Neural cell (in vitro differentiated cells): ENCODE measurements around the gene NAB2. TPM values are rescaled to one million over a fixed set of nuclear protein-coding genes. Genes with fewer than 3 reads are reported as not detected.

ENCODE experiments used
- H2AFZ ChIP-seq: fragments of 200-600, 300-800 bp; sonication (generic), shearing (Covaris generic); 2 replicates; pipeline ENCODE4 v1.6.0; 2014; ENCODE audit warnings: low read depth, mild to moderate bottlenecking, antibody characterized with exemption, low read length, moderate library complexity
- H3F3A ChIP-seq: fragments of 200-600 bp; shearing (Covaris generic); 2 replicates; pipeline ENCODE4 v1.6.1; 2016; ENCODE audit warnings: mild to moderate bottlenecking, moderate library complexity, mixed read lengths, antibody characterized with exemption, low read length; ENCODE audit not compliant: insufficient read depth, poor library complexity, severe bottlenecking
- H3K27ac ChIP-seq: fragments of 200-600, 300-800 bp; sonication (generic), shearing (Covaris generic); 2 replicates; pipeline ENCODE4 v1.5.1; 2014; ENCODE audit warnings: mild to moderate bottlenecking, low read length, moderate library complexity
- H3K27me3 ChIP-seq: fragments of 300-800, 200-600 bp; sonication (generic), shearing (Covaris generic); 2 replicates; pipeline ENCODE4 v1.6.0; 2014; ENCODE audit warnings: mild to moderate bottlenecking, low read depth, low read length, moderate library complexity; ENCODE audit not compliant: insufficient read depth
- H3K36me3 ChIP-seq: fragments of 300-800, 200-600 bp; sonication (generic), shearing (Covaris generic); 2 replicates; pipeline ENCODE4 v1.5.1; 2014; ENCODE audit warnings: mild to moderate bottlenecking, antibody characterized with exemption, low read length, moderate library complexity; ENCODE audit not compliant: insufficient read depth
- H3K4me2 ChIP-seq: fragments of 300-800, 200-600 bp; sonication (generic), shearing (Covaris generic); 2 replicates; pipeline ENCODE4 v1.6.0; 2014; ENCODE audit warnings: mild to moderate bottlenecking, low read length
- H3K4me3 ChIP-seq: fragments of 300-800, 200-600 bp; sonication (generic), shearing (Covaris generic); 2 replicates; pipeline ENCODE4 v1.5.1; 2014; ENCODE audit warnings: mild to moderate bottlenecking, low read length, moderate library complexity
- H3K79me2 ChIP-seq: fragments of 200-600 bp; shearing (Covaris generic); replicated peaks from 2 replicates; pipeline ENCODE4 v1.6.0; 2014; ENCODE audit warnings: mild to moderate bottlenecking, low read length, moderate library complexity; ENCODE audit not compliant: insufficient read depth
- H3K9ac ChIP-seq: fragments of 300-800, 200-600 bp; sonication (generic), shearing (Covaris generic); 2 replicates; pipeline ENCODE4 v1.6.1; 2016; ENCODE audit warnings: mild to moderate bottlenecking, low read length, mixed read lengths
- H3K9me2 ChIP-seq: fragments of 200-600 bp; shearing (Covaris generic); 2 replicates; pipeline ENCODE4 v1.6.1; 2016; ENCODE audit warnings: mild to moderate bottlenecking, low read length, mixed read lengths; ENCODE audit not compliant: insufficient read depth
- H3K9me3 ChIP-seq: fragments of 200-600, 300-800 bp; sonication (generic), shearing (Covaris generic); 2 replicates; pipeline ENCODE4 v1.6.1; 2016; ENCODE audit warnings: mild to moderate bottlenecking, mixed run types, low read length, moderate library complexity, mixed read lengths
- H4K20me1 ChIP-seq: fragments of 200-600 bp; shearing (Covaris generic); 2 replicates; pipeline ENCODE4 v1.6.1; 2016; ENCODE audit warnings: mild to moderate bottlenecking, mixed run types; ENCODE audit not compliant: insufficient read depth
- EP300 ChIP-seq: fragments of 450-650 bp; conservative IDR thresholded peaks from 2 replicates; pipeline ENCODE4 v1.6.1; 2014; ENCODE audit warnings: antibody characterized with exemption, mild to moderate bottlenecking, moderate library complexity; ENCODE audit not compliant: poor library complexity, severe bottlenecking
- EZH2 ChIP-seq: fragments of 200-600, 300-800 bp; shearing (Covaris generic), sonication (generic); IDR thresholded peaks from 2 replicates; pipeline ENCODE4 v1.6.1; 2014; ENCODE audit warnings: antibody characterized with exemption, low read length, borderline replicate concordance, mild to moderate bottlenecking; ENCODE audit not compliant: insufficient read depth, poor library complexity, severe bottlenecking
- MXI1 ChIP-seq: fragments of 450-650 bp; conservative IDR thresholded peaks from 2 replicates; pipeline ENCODE4 v1.6.1; 2014; ENCODE audit warnings: antibody characterized with exemption, mild to moderate bottlenecking; ENCODE audit not compliant: poor library complexity, severe bottlenecking
- POLR2AphosphoS5 ChIP-seq: IDR thresholded peaks from 2 replicates; pipeline ENCODE4 v1.6.1; 2012
- RAD21 ChIP-seq: fragments of 450-650 bp; conservative IDR thresholded peaks from 2 replicates; pipeline ENCODE4 v1.6.1; 2014; ENCODE audit warnings: antibody characterized with exemption, mild to moderate bottlenecking, moderate library complexity
- REST ChIP-seq: IDR thresholded peaks from 2 replicates; pipeline ENCODE4 v1.6.1; 2012; ENCODE audit warnings: borderline replicate concordance
- SMC3 ChIP-seq: fragments of 450-650 bp; conservative IDR thresholded peaks from 2 replicates; pipeline ENCODE4 v1.6.1; 2014; ENCODE audit warnings: antibody characterized with exemption, mild to moderate bottlenecking, moderate library complexity; ENCODE audit not compliant: poor library complexity
- TAF1 ChIP-seq: IDR thresholded peaks from 2 replicates; pipeline ENCODE4 v1.6.1; 2012; ENCODE audit warnings: low read depth
- polyA plus RNA-seq: library from polyadenylated mRNA; depleted of rRNA; stranded (reverse); fragments of >200 nt; gene quantifications from 2 replicates; pipeline ENCODE4 v1.2.3, GENCODE V29; 2014
- TF ChIP-seq, protein P1 (sequence below): fragments of 450-650 bp; IDR thresholded peaks from 2 replicates; pipeline ENCODE4 v1.5.1; 2014; ENCODE audit warnings: antibody characterized with exemption, mild to moderate bottlenecking, moderate library complexity; ENCODE audit not compliant: poor library complexity, severe bottlenecking

NAB2 gene
- polyA plus RNA-seq, 1 donor from 2014 or later, result 15.6 TPM

- H3K27me3 ChIP-seq, result no peaks in the 10 kb centered on the region
- H3K4me2 ChIP-seq, result no peak overlapping the region
- H3F3A ChIP-seq, result no peaks in the 10 kb centered on the region
Measured at GRCh38 chr12:57066245-57066644, 22.7 kb upstream of the NAB2 start.

DNA sequence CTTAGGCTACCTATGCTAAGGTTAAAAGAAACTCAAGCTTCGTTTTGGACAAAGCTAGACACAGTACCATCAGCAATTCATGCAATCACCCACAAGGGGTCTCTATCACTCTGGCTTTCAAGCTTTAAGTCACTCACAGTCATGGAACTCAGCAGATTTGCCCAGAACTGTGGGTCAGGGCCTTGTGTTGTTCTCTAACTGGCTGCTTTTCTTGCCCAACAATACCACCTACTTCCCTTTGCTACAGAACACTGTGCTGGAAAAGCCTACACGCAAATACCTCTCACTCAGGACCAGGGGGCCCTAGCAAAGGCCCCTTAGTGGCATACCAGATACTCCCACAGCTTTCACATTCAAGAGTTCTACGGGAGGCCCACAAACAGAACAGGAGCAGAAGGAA is 19.4 kb upstream of the NAB2 start:
- Histone ChIP-seq H3K36me3 (no peaks in the 10 kb centered on the region), H3K79me2 (no peaks in the 10 kb centered on the region), H3K9me3 (no peaks in the 10 kb centered on the region), H3K9ac (no peak overlapping the region), H2AFZ (no peak overlapping the region), H3K27me3 (no peaks in the 10 kb centered on the region), H3K4me2 (no peak overlapping the region), H3K4me3 (no peak overlapping the region), H3F3A (no peaks in the 10 kb centered on the region), H3K9me2 (no peaks in the 10 kb centered on the region), H3K27ac (no peak overlapping the region), H4K20me1 (no peaks in the 10 kb centered on the region)
- TF ChIP-seq EZH2 (no peak), MXI1 (no peak), RAD21 (peak; percentile 92), SMC3 (peak; percentile 95)
- TF ChIP-seq, protein P1, sequence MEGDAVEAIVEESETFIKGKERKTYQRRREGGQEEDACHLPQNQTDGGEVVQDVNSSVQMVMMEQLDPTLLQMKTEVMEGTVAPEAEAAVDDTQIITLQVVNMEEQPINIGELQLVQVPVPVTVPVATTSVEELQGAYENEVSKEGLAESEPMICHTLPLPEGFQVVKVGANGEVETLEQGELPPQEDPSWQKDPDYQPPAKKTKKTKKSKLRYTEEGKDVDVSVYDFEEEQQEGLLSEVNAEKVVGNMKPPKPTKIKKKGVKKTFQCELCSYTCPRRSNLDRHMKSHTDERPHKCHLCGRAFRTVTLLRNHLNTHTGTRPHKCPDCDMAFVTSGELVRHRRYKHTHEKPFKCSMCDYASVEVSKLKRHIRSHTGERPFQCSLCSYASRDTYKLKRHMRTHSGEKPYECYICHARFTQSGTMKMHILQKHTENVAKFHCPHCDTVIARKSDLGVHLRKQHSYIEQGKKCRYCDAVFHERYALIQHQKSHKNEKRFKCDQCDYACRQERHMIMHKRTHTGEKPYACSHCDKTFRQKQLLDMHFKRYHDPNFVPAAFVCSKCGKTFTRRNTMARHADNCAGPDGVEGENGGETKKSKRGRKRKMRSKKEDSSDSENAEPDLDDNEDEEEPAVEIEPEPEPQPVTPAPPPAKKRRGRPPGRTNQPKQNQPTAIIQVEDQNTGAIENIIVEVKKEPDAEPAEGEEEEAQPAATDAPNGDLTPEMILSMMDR, result peak; percentile 91

More at GRCh38 chr12:57066245-57066644, 22.7 kb upstream of the NAB2 start:
- Histone ChIP-seq H4K20me1 (no peaks in the 10 kb centered on the region), H3K27ac (no peak overlapping the region), H3K9me2 (no peaks in the 10 kb centered on the region), H3K4me3 (no peak overlapping the region), H3K36me3 (no peaks in the 10 kb centered on the region), H3K9me3 (no peaks in the 10 kb centered on the region), H3K79me2 (no peaks in the 10 kb centered on the region), H3K9ac (no peak overlapping the region), H2AFZ (no peak overlapping the region)
- TF ChIP-seq EP300 (no peak), RAD21 (no peak), POLR2AphosphoS5 (no peak), REST (no peak), TAF1 (no peak), EZH2 (no peak), MXI1 (no peak), SMC3 (no peak)
- TF ChIP-seq, protein P1, result no peak
